ENCODE results near the gene SRSF9. TPM values are rescaled to one million over a fixed set of nuclear protein-coding genes. Genes with fewer than 3 reads are reported as not detected.
A peak's percentile ranks its signal among the peaks of the same experiment; 100 is the strongest.

SRSF9 gene
- total and polyA plus RNA-seq, 8 donors = 41.1 to 218 (median 102) TPM

GRCh38 chr12:120437735-120438494 lies 31.6 kb downstream of the SRSF9 start, which contains the start of gene COX6A1:
COX6A1 (plus strand) TSS chr12:120438113; CDS start chr12:120438127, 14 bp downstream.
- H3K27ac ChIP-seq = peak within 1 kb of the TSS; percentile 83 to 92 (median 88)
- H3K9me3 ChIP-seq = no peaks in the 10 kb centered on the region
- intact Hi-C loops (cut with DNase I; ENCODE audit: low total_unique reads) = no loop called here
- peaks cover 14 to 33% (median 28%) of the 10 kb centered on the region in 4 donors for H3K36me3 ChIP-seq
- 0 to 1% (median 1%) methylated on average over 42 to 59 of the region's 59 CpGs for WGBS, 5 donors
- H3K4me1 ChIP-seq = peaks cover 14 to 32% (median 22%) of the 10 kb centered on the region in 4 donors
- TF ChIP-seq EP300 (IDR thresholded peaks at IDR 0.05) (no peak), POLR2A (IDR thresholded peaks at IDR 0.05) (peak in 1 of 4 donors; percentile 33), CTCF (IDR thresholded peaks at IDR 0.05) (peak in 1 of 7 experiments; percentile 41), POLR2AphosphoS5 (IDR thresholded peaks at IDR 0.05) (peak; percentile 73 to 95 (median 78))
- H3K27me3 ChIP-seq = peaks cover 0 to 8% (median 0%) of the 10 kb centered on the region in 3 donors
- peak within 1 kb of the TSS; percentile 72 to 98 (median 86) for H3K4me3 ChIP-seq
- peak; percentile 97 to 99 for DNase-seq

GRCh38 chr12:120432772-120433525 lies 36.6 kb downstream of the SRSF9 start:
- Histone ChIP-seq H3K27me3 (peaks cover 0 to 23% (median 0%) of the 10 kb centered on the region in 3 donors), H3K4me1 (peaks cover 0 to 15% (median 5%) of the 10 kb centered on the region in 4 donors), H3K36me3 (no peaks in the 10 kb centered on the region), H3K9me3 (no peaks in the 10 kb centered on the region), H3K27ac (no peak overlapping the region), H3K4me3 (no peak overlapping the region)
- DNase-seq = no peak
- 54 to 68% (median 64%) methylated on average over 10 of the region's 10 CpGs for WGBS, 5 donors
- intact Hi-C loops (cut with DNase I; ENCODE audit: low total_unique reads) = no loop called here
- TF ChIP-seq POLR2AphosphoS5 (IDR thresholded peaks at IDR 0.05) = no peak
- TF ChIP-seq POLR2A (IDR thresholded peaks at IDR 0.05) = no peak
- TF ChIP-seq EP300 (IDR thresholded peaks at IDR 0.05) = no peak
- no peak for TF ChIP-seq CTCF (IDR thresholded peaks at IDR 0.05)

- 65 to 76% (median 71%) methylated on average over 7 of the region's 7 CpGs for WGBS, 5 donors
Observed at GRCh38 chr12:120429368-120429767, 40.2 kb downstream of the SRSF9 start.

More at GRCh38 chr12:120429368-120429767, 40.2 kb downstream of the SRSF9 start:
- no peak for TF ChIP-seq POLR2A (IDR thresholded peaks at IDR 0.05)
- TF ChIP-seq POLR2AphosphoS5 (IDR thresholded peaks at IDR 0.05) = no peak
- no peak for TF ChIP-seq CTCF (IDR thresholded peaks at IDR 0.05)
- no peak for TF ChIP-seq EP300 (IDR thresholded peaks at IDR 0.05)
- no peak overlapping the region for H3K4me3 ChIP-seq
- intact Hi-C loops (cut with DNase I; ENCODE audit: low total_unique reads) = loop anchor here (5.0 kb wide), 1 partner anchor 72 kb away; no protein-coding TSS in a partner anchor
- no peaks in the 10 kb centered on the region for H3K36me3 ChIP-seq
- no peaks in the 10 kb centered on the region for H3K9me3 ChIP-seq
- H3K27ac ChIP-seq = no peak overlapping the region
- H3K4me1 ChIP-seq = peaks cover 0 to 9% (median 3%) of the 10 kb centered on the region in 4 donors
- no peak for DNase-seq
- peaks cover 0 to 23% (median 0%) of the 10 kb centered on the region in 3 donors for H3K27me3 ChIP-seq
